Measurements from ENCODE around the gene SETBP1. TPM values are rescaled to one million over a fixed set of nuclear protein-coding genes. Genes with fewer than 3 reads are reported as not detected.

Gene SETBP1
- total RNA-seq, 1 experiment from 2014 or later = 9.6 TPM

- DNase-seq (ENCODE audit: low spot score) = no peak
- H3K9me3 Mint-ChIP-seq = no peaks in the 10 kb centered on the region
- ATAC-seq = no peak
- H3K27ac Mint-ChIP-seq = no peak overlapping the region
- no peak for TF ChIP-seq NR2C2 (CRISPR knock-in tag; IDR thresholded peaks at IDR 0.05)
- TF ChIP-seq NFE2L1 (CRISPR knock-in tag; IDR thresholded peaks at IDR 0.05) = no peak
- TF ChIP-seq AFF4 (CRISPR knock-in tag; IDR thresholded peaks at IDR 0.05; ENCODE audit: borderline replicate concordance) = no peak
- TF ChIP-seq ZMAT4 (CRISPR knock-in tag; IDR thresholded peaks at IDR 0.05) = no peak
- no peak for TF ChIP-seq FOXP1 (CRISPR knock-in tag; IDR thresholded peaks at IDR 0.05; ENCODE audit: borderline replicate concordance)
- no peak for TF ChIP-seq CDX4 (CRISPR knock-in tag; IDR thresholded peaks at IDR 0.05; ENCODE audit: borderline replicate concordance)
- TF ChIP-seq USF1 (CRISPR knock-in tag; IDR thresholded peaks at IDR 0.05) = no peak
- TF ChIP-seq ZNF512 (CRISPR knock-in tag; IDR thresholded peaks at IDR 0.05; ENCODE audit: borderline replicate concordance) = no peak
- TF ChIP-seq TEAD1 (CRISPR knock-in tag; IDR thresholded peaks at IDR 0.05) = no peak
- no peak for TF ChIP-seq E2F4 (CRISPR knock-in tag; IDR thresholded peaks at IDR 0.05; ENCODE audit: borderline replicate concordance, low read depth)
- TF ChIP-seq JAZF1 (CRISPR knock-in tag; IDR thresholded peaks at IDR 0.05) = no peak
- TF ChIP-seq STAT6 (CRISPR knock-in tag; conservative IDR thresholded peaks at IDR 0.05; ENCODE audit: low read depth) = no peak
- no peak for TF ChIP-seq PREB (CRISPR knock-in tag; IDR thresholded peaks at IDR 0.05; ENCODE audit: borderline replicate concordance)
- TF ChIP-seq HMGA2 (CRISPR knock-in tag; IDR thresholded peaks at IDR 0.05) = no peak
- TF ChIP-seq IRF1 (CRISPR knock-in tag; IDR thresholded peaks at IDR 0.05) = no peak
- ChIA-PET POLR2A (no interaction called here), CTCF (no interaction called here)
- no peak overlapping the region for H3K4me3 Mint-ChIP-seq
- no peaks in the 10 kb centered on the region for H3K27me3 Mint-ChIP-seq (ENCODE audit: low read depth)
- H3K4me1 Mint-ChIP-seq = peaks cover 28% of the 10 kb centered on the region
- H3K36me3 Mint-ChIP-seq = no peaks in the 10 kb centered on the region
Measured at GRCh38 chr18:44730803-44731529, 50.3 kb downstream of the SETBP1 start.
